Nucleus accumbens (tissue), 56 donors: Measurements from ENCODE around the gene COL4A2.

ENCODE experiments used
- DNase-seq, 56 donors: peaks; one replicate each; lab custom pipeline; 2025; lab: John Stamatoyannopoulos, UW

Gene COL4A2

GRCh38 chr13:110499621-110500281 is 192.7 kb downstream of the COL4A2 start:
- DNase-seq: no peak

GRCh38 chr13:110500341-110500740 is 193.3 kb downstream of the COL4A2 start:
- no peak for DNase-seq

GRCh38 chr13:110501188-110501587 is 194.1 kb downstream of the COL4A2 start:
- DNase-seq: no peak

GRCh38 chr13:110503037-110503901 is 196.2 kb downstream of the COL4A2 start:
- no peak for DNase-seq

GRCh38 chr13:110503979-110504499 is 197.0 kb downstream of the COL4A2 start:
- no peak for DNase-seq

GRCh38 chr13:110505594-110505993 is 198.5 kb downstream of the COL4A2 start:
- DNase-seq: no peak

GRCh38 chr13:110506396-110506795 is 199.3 kb downstream of the COL4A2 start:
- DNase-seq: no peak

GRCh38 chr13:110506859-110507566 is 199.9 kb downstream of the COL4A2 start:
- DNase-seq: no peak

- DNase-seq: no peak
Measured at GRCh38 chr13:110507678-110508381, 200.7 kb downstream of the COL4A2 start.

GRCh38 chr13:110509478-110509926 is 202.4 kb downstream of the COL4A2 start:
- no peak for DNase-seq

- no peak for DNase-seq
Measured at GRCh38 chr13:110509971-110510786, 203.1 kb downstream of the COL4A2 start.

GRCh38 chr13:110511509-110512181 is 204.6 kb downstream of the COL4A2 start:
- DNase-seq: no peak

- no peak for DNase-seq
Measured at GRCh38 chr13:110512198-110512740, 205.2 kb downstream of the COL4A2 start.

- no peak for DNase-seq
Measured at GRCh38 chr13:110516500-110516899, 209.4 kb downstream of the COL4A2 start.

GRCh38 chr13:110517505-110518225 is 210.6 kb downstream of the COL4A2 start:
- no peak for DNase-seq

- DNase-seq: no peak
Measured at GRCh38 chr13:110518226-110518525, 211.1 kb downstream of the COL4A2 start.

GRCh38 chr13:110518571-110518970 is 211.5 kb downstream of the COL4A2 start:
- DNase-seq: no peak

- no peak for DNase-seq
Measured at GRCh38 chr13:110519046-110519445, 212.0 kb downstream of the COL4A2 start.
